SK-N-SH treated with all-trans-retinoic acid at 6 μM for 48 hours (cell line): Measurements from ENCODE around the gene AQP5.

Experiments used
- ATAC-seq: fragments of 200-7000 bp; cut with Tn5 transposase; 3 replicates; pipeline ENCODE4 v1.9.1; 2020; ENCODE audit warnings: mild to moderate bottlenecking, moderate library complexity
- ARNTL ChIP-seq: fragments of 450-650 bp; formaldehyde crosslinking; IDR thresholded peaks from 2 replicates; pipeline ENCODE4 v1.5.0; 2020; ENCODE audit warnings: low read depth, mild to moderate bottlenecking, moderate library complexity, borderline replicate concordance
- CREB5 ChIP-seq: fragments of 250-450 bp; sonication (Bioruptor Pico); IDR thresholded peaks from 2 replicates; pipeline ENCODE4 v1.5.1; 2020; ENCODE audit warnings: low read depth, mild to moderate bottlenecking, moderate library complexity
- CSDC2 ChIP-seq: fragments of 250-450 bp; sonication (Bioruptor Pico); IDR thresholded peaks from 2 replicates; pipeline ENCODE4 v1.5.0; 2020; ENCODE audit warnings: mild to moderate bottlenecking, moderate library complexity
- ESRRG ChIP-seq: fragments of 250-450 bp; sonication (Bioruptor Pico); IDR thresholded peaks from 2 replicates; pipeline ENCODE4 v1.6.1; 2021; ENCODE audit warnings: mild to moderate bottlenecking
- GLIS3 ChIP-seq: fragments of 250-450 bp; sonication (Bioruptor Pico); IDR thresholded peaks from 2 replicates; pipeline ENCODE4 v1.5.0; 2020; ENCODE audit warnings: mild to moderate bottlenecking, moderate library complexity
- ISL1 ChIP-seq: fragments of 250-450 bp; sonication (Bioruptor Pico); IDR thresholded peaks from 2 replicates; pipeline ENCODE4 v2.1.2; 2022; ENCODE audit warnings: mild to moderate bottlenecking, moderate library complexity
- POU6F1 ChIP-seq: fragments of 250-450 bp; sonication (Bioruptor Pico); IDR thresholded peaks from 2 replicates; pipeline ENCODE4 v1.8.0; 2021; ENCODE audit warnings: low read depth, mild to moderate bottlenecking, moderate library complexity, borderline replicate concordance
- PPARA ChIP-seq: fragments of 250-450 bp; sonication (Bioruptor Pico); IDR thresholded peaks from 2 replicates; pipeline ENCODE4 v1.5.0; 2020; ENCODE audit warnings: mild to moderate bottlenecking, borderline replicate concordance
- RARB ChIP-seq: fragments of 250-450 bp; sonication (Bioruptor Pico); IDR thresholded peaks from 2 replicates; pipeline ENCODE4 v1.8.0; 2021; ENCODE audit warnings: mild to moderate bottlenecking, moderate library complexity
- SNAI2 ChIP-seq: fragments of 250-450 bp; sonication (Bioruptor Pico); IDR thresholded peaks from 2 replicates; pipeline ENCODE4 v1.5.0; 2020; ENCODE audit warnings: mild to moderate bottlenecking, moderate library complexity
- TCF4 ChIP-seq: fragments of 250-450 bp; sonication (Bioruptor Pico); IDR thresholded peaks from 2 replicates; pipeline ENCODE4 v1.8.0; 2021; ENCODE audit warnings: mild to moderate bottlenecking, moderate library complexity, borderline replicate concordance
- TOX ChIP-seq: fragments of 250-450 bp; sonication (Bioruptor Pico); IDR thresholded peaks from 2 replicates; pipeline ENCODE4 v1.8.0; 2021; ENCODE audit warnings: mild to moderate bottlenecking, moderate library complexity, borderline replicate concordance
- TSHZ2 ChIP-seq: fragments of 250-450 bp; sonication (Bioruptor Pico); IDR thresholded peaks from 2 replicates; pipeline ENCODE4 v1.5.0; 2020; ENCODE audit warnings: mild to moderate bottlenecking, moderate library complexity
- ZC3H10 ChIP-seq: fragments of 250-450 bp; sonication (Bioruptor Pico); IDR thresholded peaks from 2 replicates; pipeline ENCODE4 v1.5.1; 2021; ENCODE audit warnings: mild to moderate bottlenecking, moderate library complexity
- ZFP3 ChIP-seq: fragments of 250-450 bp; sonication (Bioruptor Pico); IDR thresholded peaks from 2 replicates; pipeline ENCODE4 v1.5.0; 2020; ENCODE audit warnings: mild to moderate bottlenecking, moderate library complexity
- ZNF70 ChIP-seq: fragments of 450-650 bp; formaldehyde crosslinking; IDR thresholded peaks from 2 replicates; pipeline ENCODE4 v1.5.0; 2020; ENCODE audit warnings: mild to moderate bottlenecking, moderate library complexity
- ZNF8 ChIP-seq: fragments of 450-650 bp; formaldehyde crosslinking; IDR thresholded peaks from 2 replicates; pipeline ENCODE4 v1.5.0; 2020; ENCODE audit warnings: mild to moderate bottlenecking, moderate library complexity

Gene AQP5

GRCh38 chr12:49979791-49980190, 18.1 kb downstream of the AQP5 start:
- TF ChIP-seq CREB5 (CRISPR knock-in tag) (no peak), GLIS3 (no peak), ZNF70 (CRISPR knock-in tag) (no peak), TSHZ2 (no peak), PPARA (no peak), ZFP3 (CRISPR knock-in tag) (no peak), ZC3H10 (no peak), ESRRG (CRISPR knock-in tag) (no peak), RARB (no peak), SNAI2 (no peak)
- ATAC-seq = no peak

GRCh38 chr12:49980501-49981349, 19.1 kb downstream of the AQP5 start:
- ATAC-seq = no peak
- TF ChIP-seq ISL1 (CRISPR knock-in tag) (no peak), TCF4 (CRISPR knock-in tag) (peak; percentile 36; the same call in 1 of the 2 replicates)

GRCh38 chr12:49982246-49983087, 20.8 kb downstream of the AQP5 start:
- TF ChIP-seq TOX (CRISPR knock-in tag) (no peak), CSDC2 (CRISPR knock-in tag) (no peak)
- TF ChIP-seq, all 23 proteins: peak for 0
- no peak for ATAC-seq

GRCh38 chr12:49983892-49984291, 22.2 kb downstream of the AQP5 start:
- peak; percentile 90 for ATAC-seq
- TF ChIP-seq TSHZ2 = peak; percentile 86; the same call in 1 of the 2 replicates
- TF ChIP-seq ESRRG (CRISPR knock-in tag) = no peak
- peak; percentile 55; the same call in 1 of the 2 replicates for TF ChIP-seq ZNF70 (CRISPR knock-in tag)
- 0 out of 2 replicates have a peak, but pooled peaks have one; percentile 29 for TF ChIP-seq ZNF8 (CRISPR knock-in tag)
- TF ChIP-seq CSDC2 (CRISPR knock-in tag) = no peak
- peak; percentile 42; the same call in 1 of the 2 replicates for TF ChIP-seq TCF4 (CRISPR knock-in tag)
- TF ChIP-seq POU6F1 (CRISPR knock-in tag) = no peak
- no peak for TF ChIP-seq ARNTL (CRISPR knock-in tag)
- TF ChIP-seq, all 23 proteins: peak for 4
